KOPT-K1 (cell line): ENCODE measurements around the gene PABPN1.

Experiments
- H3K27ac ChIP-seq: fragments of 200-600 bp; sonication (generic); 2 replicates; pipeline ENCODE4 v1.5.1; 2016; ENCODE audit warnings: antibody characterized with exemption, mild to moderate bottlenecking, low read depth, low read length; ENCODE audit not compliant: poor library complexity, severe bottlenecking
- H3K36me3 ChIP-seq: fragments of 200-600 bp; sonication (generic); 2 replicates; pipeline ENCODE4 v1.5.1; 2017; ENCODE audit warnings: antibody characterized with exemption, mild to moderate bottlenecking, low read length, moderate library complexity; ENCODE audit not compliant: insufficient read depth
- H3K9me3 ChIP-seq: fragments of 200-600 bp; sonication (generic); 2 replicates; pipeline ENCODE4 v1.5.1; 2017; ENCODE audit warnings: antibody characterized with exemption, low read length, mild to moderate bottlenecking; ENCODE audit not compliant: insufficient read depth, poor library complexity, severe bottlenecking

Gene PABPN1

DNA sequence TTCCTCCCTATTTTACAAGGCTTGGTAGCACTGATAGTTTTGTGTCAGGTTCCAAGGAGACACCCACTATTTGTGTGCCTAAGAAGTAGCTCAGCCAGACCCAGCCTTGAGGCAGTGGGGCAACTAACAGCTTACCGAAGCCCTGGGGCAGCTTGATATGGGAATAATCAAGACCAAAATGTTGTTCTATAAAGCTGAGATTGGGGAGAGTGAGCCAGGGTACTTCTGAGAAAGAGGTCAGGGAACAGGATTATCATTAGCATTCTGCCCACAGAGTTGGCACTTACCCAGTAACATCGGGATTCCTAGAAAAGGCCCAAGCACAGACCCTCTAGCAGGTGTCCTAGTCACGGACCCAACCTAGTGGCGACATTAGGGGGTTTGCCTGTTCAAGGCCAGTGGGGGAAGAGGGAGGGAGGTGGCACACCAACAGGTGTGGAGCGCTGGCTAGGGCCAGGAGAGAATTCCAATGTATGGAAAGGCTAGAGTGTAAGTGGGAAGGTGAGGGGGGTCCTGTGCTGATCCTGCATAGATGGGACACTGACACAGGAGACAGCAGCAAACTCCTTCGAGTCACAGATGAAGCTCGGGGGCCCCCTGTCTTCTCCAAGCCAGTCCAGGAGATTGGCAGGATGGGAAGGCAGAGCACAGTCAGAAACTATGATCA is 23.5 kb upstream of the PABPN1 start:
- H3K27ac ChIP-seq, result no peak overlapping the region
- peaks cover 35% of the 10 kb centered on the region for H3K36me3 ChIP-seq
- no peaks in the 10 kb centered on the region for H3K9me3 ChIP-seq

DNA sequence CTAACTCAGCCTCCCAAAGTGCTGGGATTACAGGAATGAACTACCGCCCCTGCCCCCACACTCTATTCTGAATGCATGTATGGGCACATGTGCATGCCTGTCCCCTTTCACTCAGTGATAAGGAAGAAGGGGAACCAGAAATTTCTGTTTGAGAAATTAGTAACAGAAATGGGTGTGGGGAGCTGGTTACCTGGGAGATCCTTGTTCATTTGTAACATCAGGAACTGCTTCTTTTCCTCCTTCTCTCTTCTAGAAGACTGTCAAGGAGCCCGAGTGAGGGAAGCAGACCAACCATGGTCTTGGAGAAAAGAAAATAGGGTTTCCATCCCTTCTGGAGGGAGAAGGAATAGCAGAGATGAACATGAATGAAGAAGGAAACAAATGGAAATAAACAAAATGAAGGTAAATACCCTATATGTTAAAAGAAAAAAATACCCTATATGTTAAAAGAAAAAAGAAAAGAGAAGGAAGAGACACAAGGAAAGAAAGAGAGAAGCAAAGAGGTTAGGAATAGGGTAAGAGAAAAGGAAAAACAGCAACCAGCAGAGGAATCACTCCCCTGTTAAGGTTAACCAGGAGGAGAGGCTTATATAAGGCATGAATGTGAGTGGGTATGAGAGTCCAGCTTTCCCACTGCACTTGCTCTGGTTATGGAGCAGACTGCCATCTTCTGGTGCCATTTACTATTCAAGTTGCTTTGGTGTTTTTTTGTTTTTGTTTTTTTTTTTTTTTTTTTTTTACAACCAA is 21.9 kb upstream of the PABPN1 start:
- H3K36me3 ChIP-seq, result peaks cover 35% of the 10 kb centered on the region
- H3K9me3 ChIP-seq, result no peaks in the 10 kb centered on the region
- H3K27ac ChIP-seq, result no peak overlapping the region

DNA sequence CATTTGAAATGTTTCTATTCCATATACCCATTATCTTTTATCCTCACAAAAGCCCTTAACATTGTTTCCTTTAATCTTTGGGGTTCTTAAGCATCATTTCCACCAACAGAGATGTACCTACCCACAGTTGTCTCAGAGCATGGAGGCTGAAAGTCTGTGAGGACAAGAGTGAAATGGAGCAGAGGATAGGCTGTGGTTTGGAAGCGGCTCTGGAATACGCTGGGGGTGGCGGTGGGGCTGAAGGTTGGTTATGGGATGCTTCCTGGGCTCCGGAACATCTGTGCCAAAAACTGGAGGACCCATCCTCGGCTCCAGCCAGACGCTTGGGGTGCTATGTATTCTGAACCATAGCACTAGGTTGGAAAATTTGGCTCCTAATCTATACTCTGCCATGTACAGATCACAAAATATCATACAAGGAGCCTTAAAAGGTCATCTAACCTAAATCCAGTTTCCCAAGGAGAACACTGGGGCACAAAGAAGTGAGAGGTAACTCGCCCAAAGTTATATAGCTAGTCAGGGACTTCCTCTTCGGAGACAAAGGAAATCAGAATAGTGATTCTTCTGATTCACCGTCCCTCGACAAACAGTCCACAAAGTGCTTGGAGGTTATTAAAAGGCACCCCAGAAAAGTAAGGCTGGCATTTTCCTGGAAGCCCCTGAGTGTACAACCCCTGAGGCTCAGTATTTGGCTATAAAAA is 21.1 kb upstream of the PABPN1 start:
- Histone ChIP-seq H3K27ac (peak overlapping the region; percentile 82), H3K36me3 (peaks cover 35% of the 10 kb centered on the region)

DNA sequence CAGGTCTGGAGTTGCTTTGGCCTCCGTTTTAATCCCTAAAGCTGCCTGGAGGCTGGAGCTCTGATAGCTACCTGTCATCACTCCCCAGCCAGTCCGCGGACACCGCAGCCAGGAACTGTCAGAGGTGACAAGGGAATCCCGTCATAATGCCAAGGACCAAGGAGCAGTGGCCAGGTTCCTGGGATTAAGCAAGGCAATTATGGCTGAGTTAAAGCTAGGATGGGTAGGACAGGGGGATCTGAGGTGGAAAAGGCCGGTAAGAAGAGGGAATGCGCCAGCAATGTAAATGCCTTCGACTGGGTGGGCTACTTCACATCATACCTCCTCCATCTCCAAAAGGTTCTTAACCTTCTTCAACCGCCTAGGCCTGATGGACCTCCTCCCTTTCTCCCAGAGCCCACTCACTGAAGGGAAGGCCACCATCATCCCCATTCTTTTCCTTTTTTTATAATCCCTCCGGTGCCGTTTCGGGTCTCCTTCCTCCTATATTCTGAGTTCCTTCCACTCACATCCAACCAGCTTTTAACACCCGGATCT is 20.5 kb upstream of the PABPN1 start:
- H3K27ac ChIP-seq, result peak overlapping the region; percentile 82

More for the DNA sequence above, 21.1 kb upstream of the PABPN1 start:
- H3K9me3 ChIP-seq, result no peaks in the 10 kb centered on the region

DNA sequence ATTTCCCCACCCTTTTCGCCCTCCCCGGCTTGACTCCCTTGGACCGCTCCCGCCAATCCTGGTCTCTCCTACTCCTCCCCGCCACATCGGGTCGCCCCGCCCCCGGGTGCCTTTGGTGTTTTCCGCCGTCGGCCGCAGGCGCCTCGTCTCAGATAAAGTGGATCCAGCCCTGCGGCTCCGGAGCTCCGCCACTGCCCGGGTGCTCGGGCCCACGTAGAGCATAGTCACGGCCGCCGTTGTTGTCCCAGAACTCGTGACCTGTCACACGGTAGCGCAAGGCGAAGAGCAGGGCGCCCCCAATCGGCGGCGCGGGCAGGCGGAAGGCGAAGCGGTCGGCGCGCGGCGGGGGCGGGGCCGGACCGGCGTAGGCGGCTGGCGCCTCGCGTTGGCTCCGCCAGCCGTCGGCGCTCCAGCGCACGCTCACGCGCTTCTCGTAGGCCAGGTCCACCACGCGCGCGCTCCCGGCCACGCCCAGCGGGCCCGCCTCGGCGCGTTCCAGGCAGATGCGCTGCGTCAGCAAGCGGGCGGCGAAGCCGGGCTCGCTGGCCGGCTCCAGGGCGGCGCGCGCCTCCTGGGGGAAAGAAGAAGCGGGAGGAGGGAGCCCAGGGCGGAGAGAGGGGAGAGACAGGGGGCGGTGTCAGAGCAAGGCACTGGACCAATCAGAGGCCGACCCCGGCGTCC is 19.8 kb upstream of the PABPN1 start:
- peak overlapping the region; percentile 82 for H3K27ac ChIP-seq
- no peaks in the 10 kb centered on the region for H3K9me3 ChIP-seq
- peaks cover 32% of the 10 kb centered on the region for H3K36me3 ChIP-seq

More for the DNA sequence above, 20.5 kb upstream of the PABPN1 start:
- H3K9me3 ChIP-seq, result no peaks in the 10 kb centered on the region
- H3K36me3 ChIP-seq, result peaks cover 35% of the 10 kb centered on the region

DNA sequence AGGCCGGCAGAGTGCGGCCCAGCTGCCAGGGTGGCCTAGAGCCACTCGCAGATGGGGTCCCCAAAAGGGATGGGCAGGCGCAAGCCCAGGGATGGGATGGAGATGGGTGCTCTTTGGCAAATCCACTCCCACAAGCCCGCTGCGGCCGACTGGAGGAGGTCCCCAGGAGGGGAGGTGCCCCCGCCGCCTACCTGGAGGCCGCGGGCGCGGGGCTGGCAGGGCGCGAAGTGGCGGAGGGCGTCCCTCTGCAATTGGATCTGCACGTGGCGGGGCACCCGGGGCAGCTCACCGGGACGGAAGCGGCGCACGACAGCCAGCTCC is 19.3 kb upstream of the PABPN1 start:
- peaks cover 28% of the 10 kb centered on the region for H3K36me3 ChIP-seq
- peak overlapping the region; percentile 82 for H3K27ac ChIP-seq
- H3K9me3 ChIP-seq, result no peaks in the 10 kb centered on the region

DNA sequence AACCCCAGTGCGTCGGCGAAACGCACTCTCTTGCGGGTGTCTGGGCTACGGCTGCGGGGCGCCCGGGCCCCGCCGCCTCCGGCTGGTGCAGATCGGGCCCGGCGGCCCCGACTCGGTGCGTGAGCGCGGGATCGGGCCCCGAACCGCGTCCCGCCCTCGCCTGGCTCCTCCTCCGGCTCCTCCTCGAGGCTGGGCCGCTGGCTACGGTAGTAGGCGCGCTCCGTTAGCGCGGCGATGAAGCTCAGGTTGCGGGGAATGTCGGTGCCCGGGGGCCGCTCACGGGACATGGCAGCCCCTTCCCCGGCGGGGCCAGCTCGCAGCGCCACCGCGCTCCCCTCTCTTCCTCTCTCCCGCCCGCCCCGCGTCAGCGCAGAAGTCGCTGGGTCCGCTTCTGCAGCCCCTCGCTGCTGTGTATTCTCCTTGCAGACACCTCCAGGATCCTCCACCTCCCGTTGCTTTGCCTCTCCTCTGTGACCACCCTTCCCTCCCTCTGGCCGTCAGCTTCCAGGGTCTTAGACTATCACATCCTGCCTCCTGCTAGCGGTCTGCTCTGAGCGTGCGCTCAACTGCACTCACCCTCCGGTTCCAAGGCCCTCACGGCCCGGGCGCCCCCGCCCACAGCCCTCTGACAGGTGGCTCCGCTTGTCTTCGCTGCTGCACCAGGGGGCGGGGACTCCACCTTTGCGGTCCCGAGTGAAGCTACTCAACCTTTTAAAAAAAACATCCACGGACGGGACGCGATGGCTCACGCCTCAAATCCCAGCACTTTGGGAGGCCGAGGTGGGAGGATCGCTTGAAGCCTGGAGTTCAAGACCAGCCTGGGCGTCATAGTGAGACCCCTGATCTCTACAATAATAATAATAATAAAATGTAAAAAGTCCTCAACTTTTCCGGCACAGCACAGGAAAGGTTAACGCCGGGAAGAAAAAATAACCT is 18.7 kb upstream of the PABPN1 start, which contains the start of gene PPP1R3E:
Gene PPP1R3E, minus strand, starts transcription at position 570 of the 936 bp plus-strand sequence. Its CDS starts 283 bp downstream, at position 287.
- peak within 1 kb of the TSS; percentile 82 for H3K27ac ChIP-seq
- H3K9me3 ChIP-seq, result no peaks in the 10 kb centered on the region

DNA sequence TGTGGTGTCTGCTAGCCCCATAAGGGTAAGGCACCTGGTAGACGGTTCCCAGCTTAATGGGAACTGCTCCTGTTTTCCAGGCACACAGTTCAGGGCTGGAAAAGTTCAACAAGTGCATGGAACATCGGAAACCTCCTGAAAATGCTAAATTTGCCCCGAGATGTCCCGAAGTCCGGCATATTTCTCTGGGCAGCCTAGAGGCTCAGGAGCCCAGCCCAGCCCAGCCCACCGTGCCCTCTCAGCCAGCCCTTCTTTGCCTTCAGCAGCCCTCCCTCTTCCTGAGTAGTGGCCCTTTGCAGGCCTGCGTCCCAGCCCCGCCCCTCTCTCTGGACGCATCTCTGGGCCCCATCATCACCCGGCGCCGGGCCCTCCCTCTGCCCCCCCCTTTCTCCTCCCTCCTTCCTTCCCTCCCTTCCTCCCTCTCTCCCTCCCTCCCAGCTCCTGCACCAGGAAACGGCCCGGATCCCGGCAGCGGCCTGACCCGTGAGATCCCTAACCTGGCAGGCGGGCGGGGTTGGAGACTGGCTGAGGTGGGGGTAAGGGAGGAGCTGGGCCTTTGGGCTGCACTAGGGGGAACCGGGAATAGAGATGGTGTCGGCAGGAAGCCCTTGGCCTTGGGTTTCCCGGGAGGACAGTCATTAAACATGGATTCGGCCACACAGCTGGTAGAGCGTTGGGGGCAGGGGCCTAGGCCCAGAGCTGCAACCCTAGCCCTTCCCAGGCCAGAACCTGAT is 14.7 kb upstream of the PABPN1 start, which contains the start of gene BCL2L2:
Gene BCL2L2, plus strand, starts transcription at position 422 of the 734 bp plus-strand sequence. CDS start 935 bp downstream, outside the sequence.
- Histone ChIP-seq H3K36me3 (no peaks in the 10 kb centered on the region), H3K27ac (no peak within 1 kb of the TSS), H3K9me3 (no peaks in the 10 kb centered on the region)

More for the DNA sequence above, 18.7 kb upstream of the PABPN1 start, which contains the start of gene PPP1R3E:
- H3K36me3 ChIP-seq, result peaks cover 21% of the 10 kb centered on the region

DNA sequence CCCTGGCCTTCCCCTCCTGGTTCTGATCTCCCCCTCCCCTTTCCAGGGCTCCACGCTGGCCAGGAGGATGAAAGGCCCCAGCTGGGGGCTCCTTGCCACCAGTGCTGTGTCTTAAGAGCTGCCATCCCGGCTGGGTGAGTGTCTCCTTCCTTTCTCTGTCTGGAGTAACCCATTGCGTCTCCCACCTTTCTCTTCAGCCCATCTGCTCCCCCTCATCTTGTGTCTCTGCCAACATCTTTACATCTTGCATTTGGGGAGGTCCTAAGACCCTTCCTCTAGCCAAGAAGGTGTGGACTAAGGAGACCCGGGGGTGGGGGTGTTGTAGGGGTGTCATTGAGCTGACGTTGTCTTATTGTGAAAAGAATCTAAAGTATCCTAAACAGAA is 14.1 kb upstream of the PABPN1 start:
- no peaks in the 10 kb centered on the region for H3K9me3 ChIP-seq
- H3K27ac ChIP-seq, result no peak overlapping the region
- no peaks in the 10 kb centered on the region for H3K36me3 ChIP-seq

DNA sequence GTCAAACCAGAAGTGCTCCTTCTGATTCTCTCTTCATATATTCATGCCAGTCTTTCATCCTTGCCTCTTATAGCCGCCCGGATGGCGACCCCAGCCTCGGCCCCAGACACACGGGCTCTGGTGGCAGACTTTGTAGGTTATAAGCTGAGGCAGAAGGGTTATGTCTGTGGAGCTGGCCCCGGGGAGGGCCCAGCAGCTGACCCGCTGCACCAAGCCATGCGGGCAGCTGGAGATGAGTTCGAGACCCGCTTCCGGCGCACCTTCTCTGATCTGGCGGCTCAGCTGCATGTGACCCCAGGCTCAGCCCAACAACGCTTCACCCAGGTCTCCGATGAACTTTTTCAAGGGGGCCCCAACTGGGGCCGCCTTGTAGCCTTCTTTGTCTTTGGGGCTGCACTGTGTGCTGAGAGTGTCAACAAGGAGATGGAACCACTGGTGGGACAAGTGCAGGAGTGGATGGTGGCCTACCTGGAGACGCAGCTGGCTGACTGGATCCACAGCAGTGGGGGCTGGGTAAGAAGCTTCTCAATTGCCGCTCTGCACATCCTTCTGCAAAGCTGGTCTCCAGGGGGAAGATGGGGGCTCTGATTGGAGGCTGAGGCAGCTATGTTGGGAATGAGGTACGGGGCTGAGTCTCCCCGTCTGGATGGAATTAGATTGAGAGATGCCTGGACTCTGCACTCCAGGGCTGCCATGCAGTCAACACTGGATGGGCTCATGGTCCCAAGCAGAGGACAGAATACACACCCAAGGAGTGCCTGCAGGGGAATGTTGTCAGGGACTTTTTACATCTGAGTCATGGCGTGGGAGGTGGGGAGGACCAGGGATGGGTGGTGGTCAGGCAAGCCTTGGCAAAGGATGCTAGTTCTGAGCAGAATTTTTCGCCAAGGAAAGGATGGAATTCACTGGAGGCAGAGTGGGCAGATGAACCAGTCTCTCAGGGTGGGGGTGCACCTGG is 13.3 kb upstream of the PABPN1 start:
- Histone ChIP-seq H3K36me3 (no peaks in the 10 kb centered on the region), H3K9me3 (no peaks in the 10 kb centered on the region), H3K27ac (no peak overlapping the region)

DNA sequence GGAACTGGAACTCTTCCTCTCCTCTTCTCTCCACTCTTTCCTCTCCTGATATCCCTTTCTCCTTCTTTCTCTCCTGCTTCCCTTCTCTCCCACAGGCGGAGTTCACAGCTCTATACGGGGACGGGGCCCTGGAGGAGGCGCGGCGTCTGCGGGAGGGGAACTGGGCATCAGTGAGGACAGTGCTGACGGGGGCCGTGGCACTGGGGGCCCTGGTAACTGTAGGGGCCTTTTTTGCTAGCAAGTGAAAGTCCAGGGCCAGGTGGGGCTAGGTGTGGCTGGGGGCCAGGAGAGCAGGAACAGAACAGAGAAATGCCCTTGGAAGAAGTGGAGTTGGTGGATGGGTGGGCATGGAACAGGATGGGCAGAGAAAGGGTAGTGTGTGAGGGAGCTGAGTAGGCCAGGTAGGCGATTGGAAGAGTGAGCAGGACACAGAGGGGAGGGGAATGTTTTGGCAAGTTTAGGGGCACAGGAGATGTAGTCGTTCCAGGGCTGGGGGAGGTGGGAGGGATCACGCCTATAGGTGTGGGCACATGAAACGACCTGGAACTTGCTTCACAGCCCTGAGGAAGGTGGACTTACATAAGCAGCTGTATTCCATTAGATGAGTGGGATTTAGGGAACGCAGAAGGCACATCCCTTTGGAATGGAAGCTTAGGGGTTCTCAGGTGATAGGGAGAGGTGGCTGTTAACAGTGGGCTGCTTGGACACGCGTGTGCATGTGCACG is 12.4 kb upstream of the PABPN1 start:
- H3K9me3 ChIP-seq, result no peaks in the 10 kb centered on the region
- H3K27ac ChIP-seq, result no peak overlapping the region
- H3K36me3 ChIP-seq, result no peaks in the 10 kb centered on the region

DNA sequence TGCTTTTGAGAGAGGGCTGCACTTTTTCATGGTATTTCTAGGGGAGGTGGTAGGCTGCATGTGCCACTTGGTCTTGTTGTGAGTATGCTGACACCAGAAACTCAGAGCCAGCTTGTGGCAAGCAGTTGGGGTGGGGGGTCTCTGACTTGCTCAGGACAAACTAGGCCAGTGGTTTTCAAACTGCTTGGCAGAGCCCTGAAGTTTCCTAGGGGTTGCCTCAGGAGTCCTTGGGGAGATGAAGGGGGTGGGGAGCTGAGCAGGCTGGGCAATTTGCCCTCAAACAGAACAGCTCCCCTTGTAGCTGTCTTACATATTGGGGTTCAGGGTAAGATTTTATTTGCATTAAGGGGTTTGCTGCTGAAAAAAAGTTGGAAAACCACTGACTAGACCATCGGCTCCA is 10.7 kb upstream of the PABPN1 start:
- Histone ChIP-seq H3K27ac (no peak overlapping the region), H3K36me3 (no peaks in the 10 kb centered on the region), H3K9me3 (no peaks in the 10 kb centered on the region)
